Body of pancreas (tissue), 4 donors: Measurements from ENCODE around the gene GPATCH3. TPM values are rescaled to one million over a fixed set of nuclear protein-coding genes. Genes with fewer than 3 reads are reported as not detected.
A peak's percentile ranks its signal among the peaks of the same experiment; 100 is the strongest.
"Not testable (repeated sequence)": the region's sequence is repeated elsewhere in the genome, so short reads cannot be mapped to it uniquely, and the experiment has no call there.

ENCODE experiments used
- ATAC-seq: fragments of 150-250 bp; one replicate; pipeline ENCODE4 v1.9.1; 2016
- DNase-seq, 4 donors: peaks; one replicate each; pipeline ENCODE4 v3.0.0-alpha.2; 2019
- H3K27ac ChIP-seq, 4 donors: fragments of 200-600 bp; sonication (generic); 1 replicate in 3 of 4; 2 replicates in 1 of 4; pipeline versions ENCODE4 v1.5.1 to v1.6.1; 2016 to 2019; ENCODE audit warnings: mild to moderate bottlenecking in 1 of 4, mixed read lengths in 1 of 4, moderate library complexity in 1 of 4
- H3K27me3 ChIP-seq, 2 donors: fragments of 200-600 bp; sonication (generic); one replicate each; pipeline ENCODE4 v1.6.0; 2016; ENCODE audit warnings: mild to moderate bottlenecking in 1 of 2
- H3K36me3 ChIP-seq, 2 donors: fragments of 200-600 bp; sonication (generic); replicated peaks in 1 of 2; 2 replicates each; pipeline ENCODE4 v1.5.1; 2016; ENCODE audit warnings: low read depth in 2 of 2; ENCODE audit not compliant: insufficient read depth in 1 of 2
- H3K4me1 ChIP-seq: fragments of 200-600 bp; sonication (generic); one replicate; pipeline ENCODE4 v1.6.0; 2016
- H3K4me3 ChIP-seq, 2 donors: fragments of 200-600 bp; sonication (generic); 1 replicate in 1 of 2; 2 replicates in 1 of 2; pipeline ENCODE4 v1.5.1; 2016 to 2019
- H3K9me3 ChIP-seq, 3 donors: fragments of 200-600 bp; sonication (generic); 1 replicate in 2 of 3; 2 replicates in 1 of 3; pipeline ENCODE4 v1.5.1; 2016
- CTCF ChIP-seq, 7 experiments: fragments of 450-650 bp in 4 of 7; fragments of 200-600 bp in 3 of 7; sonication (generic) in 3 of 7; IDR thresholded peaks; one replicate each; pipeline ENCODE4 v1.5.1; 2016 to 2019; ENCODE audit warnings: antibody characterized with exemption in 7 of 7
- POLR2A ChIP-seq, 3 donors: fragments of 450-650 bp; IDR thresholded peaks; one replicate each; pipeline ENCODE4 v1.6.1; 2016; ENCODE audit warnings: antibody characterized with exemption in 3 of 3, mild to moderate bottlenecking in 2 of 3
- WGBS, 2 donors: methylation state at CpG; one replicate each; pipeline ENCODE4 v1.1.5; 2017; 5-methylcytosine and 5-hydroxymethylcytosine counted together
- intact Hi-C: fragments of 100-400 bp; cut with DNase I; formaldehyde crosslinking; loops from one replicate; pipeline ENCODE4 v1.15.1; 2023
- total RNA-seq, 2 donors: library from RNA; depleted of rRNA; stranded (reverse); fragments of >200 nt; gene quantifications; one replicate each; pipeline ENCODE4 v1.1.0, GENCODE V29; 2016

GPATCH3 gene
- total RNA-seq, 2 donors from 2014 or later = 4.9 to 19.4 TPM

- H3K9me3 ChIP-seq = no peaks in the 10 kb centered on the region
- intact Hi-C loops = no loop called here
- no peak for DNase-seq
- TF ChIP-seq POLR2A (IDR thresholded peaks at IDR 0.05) (no peak), CTCF (IDR thresholded peaks at IDR 0.05) (no peak)
- no peaks in the 10 kb centered on the region for H3K27me3 ChIP-seq
- ATAC-seq = no peak
- H3K4me1 ChIP-seq = peaks cover 17% of the 10 kb centered on the region
- peaks cover 16 to 39% of the 10 kb centered on the region in 2 donors for H3K36me3 ChIP-seq
- no peak overlapping the region for H3K4me3 ChIP-seq
- 85 to 86% methylated on average over 1 of the region's 1 CpG for WGBS, 2 donors
- H3K27ac ChIP-seq = no peak overlapping the region
Observed at GRCh38 chr1:26888231-26888630, 12.0 kb downstream of the GPATCH3 start.

- Histone ChIP-seq H3K4me1 (peaks cover 17% of the 10 kb centered on the region), H3K36me3 (peaks cover 21 to 43% of the 10 kb centered on the region in 2 donors), H3K9me3 (no peaks in the 10 kb centered on the region), H3K4me3 (no peak overlapping the region), H3K27me3 (no peaks in the 10 kb centered on the region), H3K27ac (no peak overlapping the region)
- WGBS, 2 donors = 71 to 75% methylated on average over 1 of the region's 1 CpG
- DNase-seq = peak in 2 of 4 donors; percentile 30 to 35
- intact Hi-C loops = no loop called here
- no peak for TF ChIP-seq POLR2A (IDR thresholded peaks at IDR 0.05)
- TF ChIP-seq CTCF (IDR thresholded peaks at IDR 0.05) = peak; percentile 17 to 42 (median 32)
- ATAC-seq = no peak
Observed at GRCh38 chr1:26887125-26887524, 13.1 kb downstream of the GPATCH3 start.

GRCh38 chr1:26882696-26883463 lies 17.4 kb downstream of the GPATCH3 start:
- peaks cover 21 to 56% of the 10 kb centered on the region in 2 donors for H3K36me3 ChIP-seq
- intact Hi-C loops = no loop called here

GRCh38 chr1:26881611-26882010 lies 18.7 kb downstream of the GPATCH3 start:
- ATAC-seq, H3K4me3 ChIP-seq, H3K27me3 ChIP-seq, H3K9me3 ChIP-seq, H3K27ac ChIP-seq, intact Hi-C loops, DNase-seq, H3K4me1 ChIP-seq: not testable (repeated sequence)
- WGBS, 2 donors = 75 to 76% methylated on average over 5 to 6 of the region's 6 CpGs
- H3K36me3 ChIP-seq = peaks cover 21 to 56% of the 10 kb centered on the region in 2 donors

More at GRCh38 chr1:26882696-26883463, 17.4 kb downstream of the GPATCH3 start:
- Histone ChIP-seq H3K4me3 (no peak overlapping the region), H3K27ac (no peak overlapping the region), H3K4me1 (no peaks in the 10 kb centered on the region), H3K27me3 (no peaks in the 10 kb centered on the region), H3K9me3 (no peaks in the 10 kb centered on the region)
- WGBS, 2 donors = 80 to 85% methylated on average over 5 of the region's 5 CpGs
- TF ChIP-seq POLR2A (IDR thresholded peaks at IDR 0.05) (no peak), CTCF (IDR thresholded peaks at IDR 0.05) (no peak)
- ATAC-seq (no peak), DNase-seq (no peak)

- DNase-seq (no peak), ATAC-seq (no peak)
- TF ChIP-seq POLR2A (IDR thresholded peaks at IDR 0.05) = no peak
- TF ChIP-seq CTCF (IDR thresholded peaks at IDR 0.05) = no peak
- Histone ChIP-seq H3K27me3 (no peaks in the 10 kb centered on the region), H3K27ac (no peak overlapping the region), H3K4me3 (no peak overlapping the region), H3K9me3 (no peaks in the 10 kb centered on the region), H3K4me1 (no peaks in the 10 kb centered on the region), H3K36me3 (peaks cover 21 to 42% of the 10 kb centered on the region in 2 donors)
- intact Hi-C loops = no loop called here
- 89 to 94% methylated on average over 4 of the region's 4 CpGs for WGBS, 2 donors
Observed at GRCh38 chr1:26879793-26880192, 20.5 kb downstream of the GPATCH3 start.
